ENCODE measurements around the gene CCNT2.
"Not testable (repeated sequence)": the region's sequence is repeated elsewhere in the genome, so short reads cannot be mapped to it uniquely, and the experiment has no call there.

The CCNT2 gene

DNA sequence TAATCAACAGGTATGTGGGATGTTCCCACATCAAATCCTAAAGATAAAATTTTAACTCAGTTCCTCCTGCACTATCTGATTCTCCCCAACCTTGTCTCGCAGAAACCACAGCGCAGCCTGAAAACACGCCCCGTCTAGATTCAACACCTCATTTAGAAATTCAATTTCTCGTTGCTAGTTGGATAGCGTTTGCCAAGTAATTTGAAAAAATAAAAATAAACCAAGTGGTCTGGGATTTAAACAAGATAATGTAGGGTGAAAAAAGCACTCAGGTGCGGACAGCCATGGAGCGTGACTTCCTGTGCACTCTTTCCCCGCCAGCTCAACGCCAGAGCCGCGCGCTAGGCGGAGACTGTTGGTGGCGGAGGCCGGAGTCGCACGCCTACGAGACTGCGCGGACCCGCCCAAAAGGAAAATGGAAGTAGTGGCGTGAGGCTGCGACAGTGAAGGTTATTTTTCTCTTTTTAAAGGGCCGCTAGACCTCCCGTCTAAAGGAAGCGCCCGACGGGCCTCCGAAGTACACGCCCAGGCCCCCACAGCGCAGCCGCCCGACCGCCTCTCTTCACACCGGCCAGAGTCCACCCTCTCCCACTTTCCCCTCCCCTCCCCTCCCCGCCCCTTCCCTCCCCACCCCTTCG, 615 bp upstream of the CCNT2 start:
- in situ Hi-C loops (cut with HindIII; ENCODE audit: low sequenced_read_pairs) = no loop called here

DNA sequence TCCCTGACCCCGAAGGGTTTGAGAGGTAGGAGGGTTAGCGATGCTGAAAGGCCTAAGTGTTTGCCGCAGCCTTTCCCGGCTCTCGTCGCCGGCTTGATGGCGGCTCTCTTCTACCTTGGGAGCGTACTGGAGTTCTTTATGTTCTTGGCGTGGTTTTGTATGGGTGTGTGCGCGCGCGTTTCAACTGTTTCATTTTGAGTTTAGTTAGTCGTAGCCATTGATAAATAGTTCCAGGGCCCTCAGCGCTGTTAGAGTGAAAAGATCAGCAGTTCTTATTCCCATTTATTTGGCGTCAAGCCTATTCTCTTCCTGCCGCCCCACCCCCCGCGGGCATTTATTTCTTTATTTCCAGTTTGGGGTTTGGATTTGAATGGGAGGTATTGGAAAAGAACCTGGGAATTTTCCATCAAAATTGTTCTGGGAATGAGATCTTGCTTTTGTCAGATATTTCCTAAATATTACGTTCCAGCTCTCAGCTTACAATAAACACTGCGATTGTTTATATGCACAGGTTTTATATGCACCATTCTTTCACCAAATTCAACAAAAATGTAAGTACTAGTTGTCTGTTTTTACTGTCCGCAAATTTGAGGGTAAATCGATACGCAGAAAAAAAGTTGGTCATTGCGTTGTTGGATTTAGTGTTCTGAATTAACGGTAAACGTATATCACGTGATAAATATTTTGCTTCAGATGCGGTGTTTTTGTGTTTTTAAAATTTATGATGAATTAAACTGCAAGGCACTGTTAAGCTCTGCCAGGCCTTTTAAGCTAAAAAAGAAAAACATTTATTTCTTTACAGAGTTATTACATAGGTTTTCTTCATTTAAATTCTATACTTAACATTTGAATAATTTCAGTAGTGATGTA, 954 bp downstream of the CCNT2 start:
- in situ Hi-C loops (cut with HindIII; ENCODE audit: low sequenced_read_pairs) = no loop called here

DNA sequence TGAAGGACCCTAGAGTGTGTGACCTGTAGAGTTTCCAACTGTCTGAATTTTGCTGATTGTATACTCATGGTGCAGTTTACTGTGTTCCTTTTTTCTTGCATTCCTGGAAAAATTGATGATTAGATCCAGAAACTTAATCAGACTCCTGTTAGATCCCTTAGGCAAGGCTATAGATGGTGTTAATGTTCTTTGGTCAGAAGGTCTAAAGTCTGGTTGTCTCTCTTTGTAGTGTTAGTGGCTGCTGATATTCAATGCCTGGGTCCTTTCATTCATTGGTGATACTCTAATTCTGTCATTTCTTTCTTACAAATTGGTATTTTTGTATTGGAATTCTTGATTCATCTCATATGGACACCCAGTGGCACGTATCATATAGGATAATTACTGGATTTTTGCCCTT, 6.3 kb downstream of the CCNT2 start:
- in situ Hi-C loops (cut with HindIII; ENCODE audit: low sequenced_read_pairs) = no loop called here

- in situ Hi-C loops (cut with HindIII; ENCODE audit: low sequenced_read_pairs) = no loop called here
These were observed 7.8 kb downstream of the CCNT2 start for GRCh38 chr2:134926231-134926931.

DNA sequence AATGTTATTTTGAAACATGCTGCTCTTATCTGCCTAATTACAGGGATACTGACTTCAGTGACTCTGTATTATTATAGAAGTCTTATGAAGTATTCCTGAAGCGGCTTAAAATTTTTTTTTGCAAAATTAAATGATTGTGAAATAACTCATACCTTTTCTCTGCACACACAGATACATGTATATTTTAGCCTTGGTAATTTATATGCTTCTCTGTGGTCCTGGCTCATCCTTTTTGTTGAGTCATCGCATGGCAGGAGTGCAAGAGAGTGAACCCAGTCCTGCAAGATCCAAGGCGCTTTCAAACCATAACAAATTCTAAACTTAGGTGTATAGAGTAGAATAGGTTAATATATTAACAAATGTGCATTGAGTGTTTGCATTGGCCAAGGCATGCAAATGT, 8.6 kb downstream of the CCNT2 start:
- in situ Hi-C loops (cut with HindIII; ENCODE audit: low sequenced_read_pairs) = no loop called here

DNA sequence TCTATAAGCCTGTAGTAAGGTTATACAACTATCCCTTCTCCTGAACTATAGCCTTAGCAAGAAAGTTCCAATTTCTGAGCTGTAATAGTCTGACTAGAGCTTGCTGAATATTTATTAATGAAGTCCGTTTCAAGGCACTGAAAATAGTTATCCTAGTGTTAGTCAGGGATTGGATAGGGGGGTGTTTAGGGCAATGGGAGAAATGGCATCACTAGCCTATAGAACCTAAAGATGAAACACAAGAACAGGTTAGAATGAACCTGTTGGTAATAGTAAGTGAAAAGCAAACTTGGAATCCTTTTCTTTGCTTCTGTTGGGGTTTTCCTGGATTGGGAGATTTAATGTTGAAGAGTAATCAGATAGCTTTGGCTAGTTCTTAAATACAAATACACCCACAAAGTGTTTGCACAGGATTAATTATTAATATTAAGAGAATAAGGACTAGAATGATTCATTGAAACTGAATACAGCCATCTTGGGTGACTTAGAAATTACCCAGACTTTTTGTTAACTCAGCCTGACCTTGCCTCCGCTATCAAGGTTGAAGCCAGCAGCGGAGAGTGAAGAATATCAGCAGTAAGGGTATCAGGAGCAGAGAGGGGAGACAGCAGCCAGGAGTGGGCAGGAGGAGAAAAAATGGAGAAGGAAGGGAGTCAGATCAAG, 14.4 kb downstream of the CCNT2 start:
- in situ Hi-C loops (cut with HindIII; ENCODE audit: low sequenced_read_pairs) = no loop called here

GRCh38 chr2:134933732-134934131, 15.1 kb downstream of the CCNT2 start:
- in situ Hi-C loops (cut with HindIII; ENCODE audit: low sequenced_read_pairs) = no loop called here

- in situ Hi-C loops (cut with HindIII; ENCODE audit: low sequenced_read_pairs) = no loop called here
These were observed 15.5 kb downstream of the CCNT2 start for GRCh38 chr2:134934150-134934549.

- in situ Hi-C loops (cut with HindIII; ENCODE audit: low sequenced_read_pairs) = no loop called here
These were observed 16.0 kb downstream of the CCNT2 start for GRCh38 chr2:134934641-134935040.

DNA sequence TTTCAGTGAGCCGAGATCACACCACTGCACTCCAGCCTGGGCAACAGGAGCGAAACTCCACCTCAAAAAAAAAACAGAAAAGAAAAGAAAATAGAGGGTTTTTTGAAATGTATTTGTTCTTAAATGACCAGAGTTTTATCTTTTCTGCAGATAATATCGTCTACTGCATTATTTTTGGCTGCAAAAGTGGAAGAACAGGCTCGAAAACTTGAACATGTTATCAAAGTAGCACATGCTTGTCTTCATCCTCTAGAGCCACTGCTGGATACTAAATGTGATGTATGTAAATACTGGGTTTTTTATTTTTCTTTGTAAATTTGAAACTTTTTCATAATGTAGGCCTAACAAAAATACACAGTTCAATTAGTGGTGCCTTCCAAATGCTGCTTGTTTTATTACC, 18.1 kb downstream of the CCNT2 start:
- in situ Hi-C loops (cut with HindIII; ENCODE audit: low sequenced_read_pairs) = no loop called here

DNA sequence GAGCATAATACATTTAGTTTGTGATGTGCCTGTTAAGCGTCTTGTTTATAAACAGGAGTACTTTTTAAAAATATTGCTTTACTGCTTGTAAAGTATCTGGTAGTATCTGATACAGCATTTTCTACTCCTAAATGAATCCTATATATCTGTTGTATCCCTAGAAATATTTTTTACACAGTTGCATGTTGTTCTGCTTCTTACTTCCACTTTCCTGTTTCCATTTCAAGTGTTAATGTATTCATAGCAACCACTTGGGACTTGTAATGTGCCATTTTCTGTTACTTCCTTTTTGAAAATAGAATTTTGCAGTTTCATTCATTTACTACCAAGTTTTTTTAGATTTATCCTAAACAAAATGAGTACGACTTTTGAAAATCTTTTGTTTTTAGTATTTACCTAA, 24.9 kb downstream of the CCNT2 start:
- in situ Hi-C loops (cut with HindIII; ENCODE audit: low sequenced_read_pairs) = no loop called here

GRCh38 chr2:134944975-134945374, 26.4 kb downstream of the CCNT2 start:
- in situ Hi-C loops (cut with HindIII; ENCODE audit: low sequenced_read_pairs) = no loop called here

- in situ Hi-C loops (cut with HindIII; ENCODE audit: low sequenced_read_pairs) = no loop called here
These were observed 27.5 kb downstream of the CCNT2 start for GRCh38 chr2:134946073-134946472.

DNA sequence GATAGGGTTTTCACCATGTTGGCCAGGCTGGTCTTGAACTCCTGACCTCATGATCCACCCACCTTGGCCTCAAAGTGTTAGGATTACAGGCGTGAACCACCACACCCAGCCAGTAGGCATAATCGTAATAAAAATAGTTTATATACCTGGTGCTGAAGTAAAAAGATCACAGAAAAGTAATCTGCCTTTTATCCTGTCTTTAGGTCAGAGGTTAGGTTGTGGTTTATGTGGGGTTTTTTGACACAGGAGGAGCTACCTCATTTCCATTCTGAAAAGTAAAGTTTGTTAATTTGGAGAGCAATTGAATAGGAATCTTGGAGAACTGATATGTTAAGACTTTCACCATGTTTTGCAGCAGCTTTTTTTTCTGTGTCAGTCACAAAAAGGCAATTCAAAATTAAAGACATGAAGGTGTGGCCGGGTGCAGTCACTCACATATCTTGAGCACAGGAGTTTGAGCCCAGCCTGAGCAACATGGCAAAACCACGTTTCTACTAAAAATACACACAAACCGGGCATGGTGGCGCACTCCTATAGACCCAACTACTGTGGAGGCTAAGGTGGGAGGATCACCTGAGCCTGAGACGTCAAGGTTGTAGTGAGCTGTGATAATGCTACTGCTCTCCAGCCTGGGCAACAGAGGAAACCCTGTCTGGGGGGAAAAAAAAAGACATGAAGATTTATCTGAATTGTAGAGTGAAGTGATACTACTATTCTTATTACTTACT, 31.5 kb downstream of the CCNT2 start:
- in situ Hi-C loops (cut with HindIII; ENCODE audit: low sequenced_read_pairs) = no loop called here

DNA sequence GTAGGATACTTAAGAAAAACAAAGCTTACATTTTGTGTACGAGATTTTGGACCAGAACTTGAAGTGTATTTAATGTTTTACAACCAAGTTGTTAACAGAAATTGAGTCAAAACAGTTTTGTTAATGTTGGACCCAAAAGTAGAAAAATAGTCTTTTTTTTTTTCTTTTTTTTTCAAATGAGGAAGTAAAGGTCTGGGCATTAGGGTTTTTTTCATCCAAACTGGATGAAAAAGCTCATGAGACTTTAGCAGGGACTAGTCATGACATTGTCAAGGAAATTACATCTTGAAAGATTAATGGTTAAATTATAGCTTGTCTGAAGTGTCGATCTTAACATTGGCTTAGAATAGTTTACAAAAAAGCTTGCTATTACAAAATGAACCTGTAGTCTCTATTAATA, 32.3 kb downstream of the CCNT2 start:
- in situ Hi-C loops (cut with HindIII; ENCODE audit: low sequenced_read_pairs) = no loop called here

DNA sequence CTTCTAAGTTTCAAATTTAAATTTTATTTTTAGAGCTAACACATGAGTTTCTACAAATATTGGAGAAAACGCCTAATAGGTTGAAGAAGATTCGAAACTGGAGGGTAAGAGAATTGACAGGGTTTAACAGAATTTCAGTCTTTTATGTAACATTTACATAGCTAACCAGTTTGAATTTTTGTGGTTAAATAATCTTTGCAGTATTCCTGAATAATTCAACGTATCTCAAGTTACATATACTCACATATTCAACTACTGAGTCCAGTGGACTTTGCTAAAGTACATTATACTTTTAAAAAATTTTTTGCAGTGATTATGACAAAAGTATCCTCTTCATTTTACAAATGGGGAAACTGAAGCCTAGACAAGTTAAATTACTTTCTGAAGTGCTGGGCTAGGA, 34.0 kb downstream of the CCNT2 start:
- in situ Hi-C loops (cut with HindIII; ENCODE audit: low sequenced_read_pairs) = no loop called here

DNA sequence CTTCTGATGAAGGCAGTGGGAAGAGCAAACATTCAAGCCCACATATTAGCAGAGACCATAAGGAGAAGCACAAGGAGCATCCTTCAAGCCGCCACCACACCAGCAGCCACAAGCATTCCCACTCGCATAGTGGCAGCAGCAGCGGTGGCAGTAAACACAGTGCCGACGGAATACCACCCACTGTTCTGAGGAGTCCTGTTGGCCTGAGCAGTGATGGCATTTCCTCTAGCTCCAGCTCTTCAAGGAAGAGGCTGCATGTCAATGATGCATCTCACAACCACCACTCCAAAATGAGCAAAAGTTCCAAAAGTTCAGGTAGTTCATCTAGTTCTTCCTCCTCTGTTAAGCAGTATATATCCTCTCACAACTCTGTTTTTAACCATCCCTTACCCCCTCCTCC, 35.4 kb downstream of the CCNT2 start:
- in situ Hi-C loops (cut with HindIII; ENCODE audit: low sequenced_read_pairs) = no loop called here

DNA sequence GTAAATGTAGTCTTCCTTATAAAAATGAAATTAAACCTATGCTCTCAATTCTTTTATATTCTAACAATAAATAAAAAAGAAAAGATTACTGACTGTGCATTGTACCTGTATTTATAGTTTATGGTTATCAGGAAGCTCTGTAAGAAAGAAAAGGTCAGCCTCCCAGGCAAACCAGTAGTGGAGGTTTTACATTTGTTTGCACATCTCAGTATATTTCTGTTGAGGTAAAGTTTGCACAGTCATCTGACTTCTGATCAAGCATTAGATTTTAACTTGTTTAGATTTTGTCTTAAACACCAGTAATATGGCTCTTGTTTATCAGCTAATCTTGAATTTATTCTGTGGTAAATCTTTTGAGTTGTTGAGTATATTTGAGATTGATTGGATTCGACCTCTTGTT, 37.1 kb downstream of the CCNT2 start:
- in situ Hi-C loops (cut with HindIII; ENCODE audit: low sequenced_read_pairs) = no loop called here

GRCh38 chr2:134957477-134957876, 38.9 kb downstream of the CCNT2 start:
- in situ Hi-C loops (cut with HindIII; ENCODE audit: low sequenced_read_pairs) = no loop called here

GRCh38 chr2:134967166-134967565, 48.5 kb downstream of the CCNT2 start:
- in situ Hi-C loops (cut with HindIII; ENCODE audit: low sequenced_read_pairs) = not testable (repeated sequence)
